G401.6 (cell line): Measurements from ENCODE around the gene HNRNPH2.
A peak's percentile ranks its signal among the peaks of the same experiment; 100 is the strongest.

Experiments used
- FAIRE-seq: peaks from 2 replicates; lab custom pipeline; 2012; peaks lifted over from hg19 to GRCh38; lab: Jason Lieb, UNC

Gene HNRNPH2

DNA sequence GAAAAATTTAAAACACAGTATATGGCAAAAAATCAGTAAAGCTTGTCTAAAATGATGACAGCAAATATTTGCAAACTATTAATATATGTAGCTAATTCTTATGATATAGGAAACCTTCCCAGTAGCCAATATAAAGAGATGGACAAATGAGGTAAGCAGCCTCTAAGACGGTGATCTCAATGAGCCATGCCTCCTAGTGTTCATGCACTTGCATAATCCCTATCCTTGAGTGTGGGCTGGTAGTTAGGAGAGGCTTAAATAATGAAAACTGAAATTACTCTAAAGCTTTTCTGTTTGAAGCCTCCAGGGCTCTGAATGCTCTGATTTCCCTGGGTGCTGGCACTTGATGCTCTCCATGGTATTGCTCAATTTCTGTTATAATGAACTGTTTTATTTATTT is 52.6 kb downstream of the HNRNPH2 start:
- peak; percentile 11 for FAIRE-seq

DNA sequence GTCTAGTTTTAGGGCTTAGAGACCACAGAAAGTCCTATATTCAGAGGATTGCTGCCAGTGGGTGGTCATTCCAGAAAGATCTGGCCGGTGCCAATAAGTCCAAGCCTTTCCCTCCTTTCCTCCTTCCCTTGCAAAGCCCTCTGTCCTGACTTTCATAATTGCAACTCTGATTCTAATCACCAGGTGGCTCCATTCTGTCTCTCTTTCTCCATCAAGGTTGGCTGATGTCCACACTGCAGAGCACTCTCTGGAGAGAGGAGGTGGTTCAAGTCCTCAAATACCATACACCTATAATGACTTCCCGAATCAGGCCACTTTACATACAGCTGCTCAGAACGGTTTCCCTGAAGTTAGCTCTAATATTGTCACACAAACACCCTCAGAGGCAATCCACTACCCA is 54.9 kb downstream of the HNRNPH2 start:
- FAIRE-seq, result peak; percentile 54
